IMR-90 (cell line): Measurements from ENCODE around the gene ZNF609. TPM values are rescaled to one million over a fixed set of nuclear protein-coding genes. Genes with fewer than 3 reads are reported as not detected.
A peak's percentile ranks its signal among the peaks of the same experiment; 100 is the strongest.

ENCODE experiments used
- ATAC-seq: fragments of 200-7000 bp; cut with Tn5 transposase; 2 replicates; pipeline ENCODE4 v1.9.1; 2020; ENCODE audit warnings: low read depth, mild to moderate bottlenecking, moderate library complexity
- BruUV-seq: library from RNA; stranded (reverse); fragments of 400-500 nt; replicated peaks from 2 replicates; lab custom pipeline; 2021; lab: Mats Ljungman, UMichigan
- CTCF ChIA-PET: fragments of 300-600 bp; formaldehyde crosslinking; extraction: SDS; loops from one replicate; lab custom pipeline; 2021; ENCODE audit warnings: antibody characterized with exemption; lab: Yijun Ruan, JAX
- POLR2A ChIA-PET: fragments of 300-600 bp; sonication (Branson Sonifier 250); formaldehyde crosslinking; loops from one replicate; lab custom pipeline; 2022; ENCODE audit warnings: antibody characterized with exemption; ENCODE audit not compliant: unreplicated experiment; lab: Charles Lee
- DNase-seq: peaks from one replicate; pipeline ENCODE4 v3.0.0; 2013
- H2AFZ ChIP-seq: replicated peaks from 2 replicates; pipeline ENCODE3; 2013; ENCODE audit warnings: low read length, mild to moderate bottlenecking; ENCODE audit not compliant: poor library complexity
- H2AK5ac ChIP-seq: 2 replicates; pipeline ENCODE4 v1.6.1; 2013; ENCODE audit warnings: low read depth, low read length, inconsistent platforms
- H2AK9ac ChIP-seq: replicated peaks from 2 replicates; pipeline ENCODE3; 2013; ENCODE audit warnings: mild to moderate bottlenecking, low read depth, low read length, moderate library complexity; ENCODE audit not compliant: poor library complexity
- H2BK120ac ChIP-seq: 2 replicates; pipeline ENCODE4 v1.6.1; 2013; ENCODE audit warnings: low read depth, low read length, inconsistent platforms
- H2BK15ac ChIP-seq: 3 replicates; pipeline ENCODE4 v1.6.1; 2013; ENCODE audit warnings: low read depth, low read length, inconsistent platforms
- H2BK20ac ChIP-seq: 2 replicates; pipeline ENCODE4 v1.6.1; 2013; ENCODE audit warnings: low read depth, mild to moderate bottlenecking, inconsistent platforms, low read length, moderate library complexity
- H2BK5ac ChIP-seq: 2 replicates; pipeline ENCODE4 v1.6.1; 2013; ENCODE audit warnings: mild to moderate bottlenecking, low read depth, low read length, inconsistent platforms; ENCODE audit not compliant: poor library complexity, severe bottlenecking
- H3K14ac ChIP-seq: replicated peaks from 2 replicates; pipeline ENCODE4 v1.6.1; 2013; ENCODE audit warnings: low read depth, low read length, inconsistent platforms
- H3K18ac ChIP-seq: 2 replicates; pipeline ENCODE4 v1.6.1; 2013; ENCODE audit warnings: low read depth, low read length, control low read depth
- H3K23ac ChIP-seq: 2 replicates; pipeline ENCODE4 v1.6.1; 2013; ENCODE audit warnings: low read depth, low read length, inconsistent platforms
- H3K27ac ChIP-seq: 2 replicates; pipeline ENCODE4 v1.5.1; 2013; ENCODE audit warnings: mild to moderate bottlenecking, control low read depth, low read length; ENCODE audit not compliant: insufficient read depth
- H3K27me3 ChIP-seq: 2 replicates; pipeline ENCODE4 v1.6.1; 2013; ENCODE audit warnings: low read length; ENCODE audit not compliant: control insufficient read depth, insufficient read depth
- H3K36me3 ChIP-seq: 2 replicates; pipeline ENCODE4 v1.6.1; 2013; ENCODE audit warnings: low read length, mixed read lengths; ENCODE audit not compliant: control insufficient read depth, insufficient read depth
- H3K4ac ChIP-seq: 2 replicates; pipeline ENCODE4 v1.6.1; 2013; ENCODE audit warnings: low read depth, low read length, inconsistent platforms
- H3K4me1 ChIP-seq: 2 replicates; pipeline ENCODE4 v1.6.1; 2013; ENCODE audit warnings: low read length, mixed read lengths; ENCODE audit not compliant: control insufficient read depth, insufficient read depth
- H3K4me2 ChIP-seq: 2 replicates; pipeline ENCODE4 v1.6.1; 2013; ENCODE audit warnings: low read depth, mild to moderate bottlenecking, control low read depth, low read length, moderate library complexity
- H3K4me3 ChIP-seq: 2 replicates; pipeline ENCODE4 v1.5.1; 2013; ENCODE audit warnings: low read depth, mild to moderate bottlenecking, control low read depth, low read length, moderate library complexity; ENCODE audit not compliant: insufficient read depth
- H3K56ac ChIP-seq: 2 replicates; pipeline ENCODE4 v1.6.1; 2013; ENCODE audit warnings: low read length, inconsistent platforms; ENCODE audit not compliant: insufficient read depth; ENCODE audit errors: extremely low read depth
- H3K79me1 ChIP-seq, 2 experiments: 2 replicates each; pipeline ENCODE4 v1.6.1; 2013; ENCODE audit warnings: low read length in 2 of 2, inconsistent platforms in 1 of 2, low read depth in 1 of 2
- H3K9ac ChIP-seq: 2 replicates; pipeline ENCODE4 v1.6.1; 2013; ENCODE audit warnings: low read depth, low read length, control low read depth
- H3K9me1 ChIP-seq: 2 replicates; pipeline ENCODE4 v1.6.1; 2013; ENCODE audit warnings: low read length, inconsistent platforms; ENCODE audit not compliant: insufficient read depth
- H3K9me3 ChIP-seq: 2 replicates; pipeline ENCODE4 v1.6.1; 2013; ENCODE audit warnings: low read length; ENCODE audit not compliant: control insufficient read depth, insufficient read depth
- H4K20me1 ChIP-seq: 2 replicates; pipeline ENCODE4 v1.6.1; 2013; ENCODE audit warnings: low read length, inconsistent platforms; ENCODE audit not compliant: insufficient read depth
- H4K5ac ChIP-seq: 2 replicates; pipeline ENCODE4 v1.6.1; 2013; ENCODE audit warnings: mild to moderate bottlenecking, low read depth, low read length, control low read depth
- H4K8ac ChIP-seq, 2 experiments: 2 replicates each; pipeline ENCODE4 v1.6.1; 2013; ENCODE audit warnings: low read depth in 2 of 2, low read length in 2 of 2, control low read depth in 1 of 2, inconsistent platforms in 1 of 2
- H4K91ac ChIP-seq: 2 replicates; pipeline ENCODE4 v1.6.1; 2013; ENCODE audit warnings: low read depth, low read length, inconsistent platforms; ENCODE audit not compliant: insufficient read depth
- CEBPB ChIP-seq: IDR thresholded peaks from 2 replicates; pipeline ENCODE4 v1.6.1; 2012; ENCODE audit warnings: low read depth, low read length, improper control_type of control experiment
- CHD1 ChIP-seq: IDR thresholded peaks from 2 replicates; pipeline ENCODE4 v1.6.1; 2012; ENCODE audit warnings: low read depth, low read length, improper control_type of control experiment
- MAFK ChIP-seq: IDR thresholded peaks from 2 replicates; pipeline ENCODE4 v1.6.1; 2012; ENCODE audit warnings: low read depth, low read length, improper control_type of control experiment
- RAD21 ChIP-seq: IDR thresholded peaks from 2 replicates; pipeline ENCODE4 v1.6.1; 2012; ENCODE audit warnings: low read length, improper control_type of control experiment
- RCOR1 ChIP-seq: IDR thresholded peaks from 2 replicates; pipeline ENCODE4 v1.6.1; 2012; ENCODE audit warnings: mild to moderate bottlenecking, low read length, improper control_type of control experiment; ENCODE audit not compliant: insufficient replicate concordance
- RFX5 ChIP-seq: IDR thresholded peaks from 2 replicates; pipeline ENCODE4 v1.8.0; 2012; ENCODE audit warnings: low read depth, mild to moderate bottlenecking, low read length, moderate library complexity
- WGBS, 2 experiments: methylation state at CpG; one replicate each; pipeline versions ENCODE4 v1.1.5 to v1.1.7; 2013; ENCODE audit warnings: missing lambda C conversion rate in 2 of 2; ENCODE audit not compliant: insufficient read length in 1 of 2; ENCODE audit errors: extremely low coverage in 2 of 2; 5-methylcytosine and 5-hydroxymethylcytosine counted together
- dilution Hi-C: fragments of 300-500 bp; cut with HindIII; formaldehyde crosslinking; loops from one replicate; pipeline ENCODE4 v1.14.3; 2018; ENCODE audit warnings: low sequenced_read_pairs; ENCODE audit not compliant: unreplicated experiment
- in situ Hi-C: fragments of 300-500 bp; cut with MboI; formaldehyde crosslinking; loops from 3 replicates; pipeline ENCODE4 v1.14.3; 2019; ENCODE audit warnings: low sequenced_read_pairs, inconsistent platforms, mixed read lengths
- intact Hi-C: fragments of 100-400 bp; cut with micrococcal nuclease; formaldehyde crosslinking; loops from 2 replicates; pipeline ENCODE4 v1.10.0; 2022
- polyA plus RNA-seq, 3 experiments: library from polyadenylated mRNA; depleted of rRNA; stranded (reverse); fragments of >200 nt; gene quantifications; 2 replicates each; pipeline ENCODE4 v1.2.3, GENCODE V29; 2012; ENCODE audit warnings: low replicate concordance in 1 of 3
- total RNA-seq: library from RNA; depleted of rRNA; stranded (reverse); fragments of >200 nt; gene quantifications from 2 replicates; pipeline ENCODE4 v1.2.3, GENCODE V29; 2012

The ZNF609 gene
- total and polyA plus RNA-seq, 2 of the 4 experiments (the other 2 are of a cell fraction), result 10.4 to 12.5 TPM

GRCh38 chr15:64699751-64700388 lies 239.5 kb downstream of the ZNF609 start:
- peak; percentile 48 for DNase-seq
- H4K20me1 ChIP-seq, result peaks cover 71% of the 10 kb centered on the region

More at GRCh38 chr15:64699751-64700388, 239.5 kb downstream of the ZNF609 start:
- Histone ChIP-seq H3K9ac (no peak overlapping the region), H2AFZ (no peak overlapping the region), H3K4me2 (peak overlapping the region; percentile 65), H3K79me1 (peaks cover 28 to 81% of the 10 kb centered on the region in 2 experiments; a peak in 3 of 4 replicates), H4K5ac (no peak overlapping the region), H4K91ac (no peak overlapping the region), H2BK15ac (no peak overlapping the region), H2BK20ac (no peak overlapping the region), H3K14ac (peak overlapping the region; percentile 36), H2BK5ac (peak overlapping the region; percentile 30), H3K27ac (peak overlapping the region; percentile 42; the same call in 1 of the 2 replicates), H3K18ac (no peak overlapping the region), H2AK9ac (peak overlapping the region; percentile 29), H3K4ac (0 out of 2 replicates have a peak overlapping the region, but pooled peaks have one; percentile 43), H2AK5ac (peak overlapping the region; percentile 20), H3K9me3 (no peaks in the 10 kb centered on the region), H2BK120ac (no peak overlapping the region), H3K36me3 (peaks cover 6% of the 10 kb centered on the region; the same call in 1 of the 2 replicates), H3K4me1 (peaks cover 27% of the 10 kb centered on the region), H4K8ac (peak overlapping the region in 1 of 2 experiments; percentile 39; a peak in 1 of 4 replicates), H3K4me3 (no peak overlapping the region), H3K23ac (peak overlapping the region; percentile 55), H3K56ac (no peak overlapping the region), H3K27me3 (no peaks in the 10 kb centered on the region), H3K9me1 (peaks cover 37% of the 10 kb centered on the region)
- ATAC-seq, result peak; percentile 13
- POLR2A ChIA-PET, result no interaction called here
- WGBS, 2 experiments, result 0% methylated on average over 1 of the region's 7 CpGs; no CpG with 5 or more reads in 1 of the 2 experiments
- CTCF ChIA-PET, result interaction anchor here (0.5 to 1.5 kb wide), 2 partner anchors 28 to 205 kb away, joined by 4 to 6 read pairs; no protein-coding TSS in a partner anchor
- BruUV-seq, result no TSS peak
- intact Hi-C loops, result no loop called here
- dilution Hi-C loops, result no loop called here
- TF ChIP-seq MAFK (no peak), RCOR1 (no peak), CEBPB (no peak), RFX5 (no peak), CHD1 (no peak), RAD21 (no peak)
- in situ Hi-C loops, result no loop called here
